ENCODE measurements around the gene ALDH5A1. TPM values are rescaled to one million over a fixed set of nuclear protein-coding genes. Genes with fewer than 3 reads are reported as not detected.

ALDH5A1 gene
- total and polyA plus RNA-seq, 8 donors, result 0.58 to 9.8 (median 2.5) TPM

GRCh38 chr6:24568683-24569082 lies 73.9 kb downstream of the ALDH5A1 start:
- no peaks in the 10 kb centered on the region for H3K36me3 ChIP-seq
- H3K4me3 ChIP-seq, result no peak overlapping the region
- intact Hi-C loops (cut with DNase I; ENCODE audit: low total_unique reads), result no loop called here
- 32 to 58% (median 39%) methylated on average over 4 of the region's 4 CpGs for WGBS, 5 donors
- peak in 1 of 2 donors; percentile 35 for DNase-seq
- no peaks in the 10 kb centered on the region for H3K4me1 ChIP-seq
- H3K9me3 ChIP-seq, result no peaks in the 10 kb centered on the region
- H3K27ac ChIP-seq, result no peak overlapping the region
- no peak for TF ChIP-seq EP300 (IDR thresholded peaks at IDR 0.05)
- TF ChIP-seq CTCF (IDR thresholded peaks at IDR 0.05), result no peak
- TF ChIP-seq POLR2AphosphoS5 (IDR thresholded peaks at IDR 0.05), result no peak
- no peak for TF ChIP-seq POLR2A (IDR thresholded peaks at IDR 0.05)
- no peaks in the 10 kb centered on the region for H3K27me3 ChIP-seq

DNA sequence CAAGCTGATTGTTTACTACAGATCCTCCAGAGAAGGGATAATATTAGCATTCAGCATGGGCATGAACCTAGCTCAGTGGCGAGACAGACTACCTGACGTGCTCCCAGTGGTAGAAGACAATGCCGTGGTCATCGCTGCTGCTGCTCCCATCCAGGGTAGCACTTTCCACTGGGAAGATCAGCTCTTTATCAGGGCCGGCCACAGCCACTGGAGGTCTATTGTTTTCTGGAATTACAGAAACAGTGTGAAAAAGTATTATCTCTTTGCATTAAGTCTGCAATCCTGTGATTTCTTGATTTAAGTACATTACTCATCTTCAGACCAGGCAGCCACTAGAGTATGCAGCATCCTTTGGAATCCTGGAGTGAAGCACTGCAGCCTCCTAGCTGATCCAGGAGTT lies 75.0 kb downstream of the ALDH5A1 start:
- Histone ChIP-seq H3K4me3 (no peak overlapping the region), H3K9me3 (no peaks in the 10 kb centered on the region), H3K27me3 (no peaks in the 10 kb centered on the region), H3K36me3 (no peaks in the 10 kb centered on the region), H3K27ac (no peak overlapping the region), H3K4me1 (no peaks in the 10 kb centered on the region)
- DNase-seq, result no peak
- 90 to 95% (median 94%) methylated on average over 2 to 5 of the region's 5 CpGs for WGBS, 5 donors
- no peak for TF ChIP-seq POLR2A (IDR thresholded peaks at IDR 0.05)
- TF ChIP-seq CTCF (IDR thresholded peaks at IDR 0.05), result no peak
- no peak for TF ChIP-seq EP300 (IDR thresholded peaks at IDR 0.05)
- no peak for TF ChIP-seq POLR2AphosphoS5 (IDR thresholded peaks at IDR 0.05)
- intact Hi-C loops (cut with DNase I; ENCODE audit: low total_unique reads), result no loop called here

DNA sequence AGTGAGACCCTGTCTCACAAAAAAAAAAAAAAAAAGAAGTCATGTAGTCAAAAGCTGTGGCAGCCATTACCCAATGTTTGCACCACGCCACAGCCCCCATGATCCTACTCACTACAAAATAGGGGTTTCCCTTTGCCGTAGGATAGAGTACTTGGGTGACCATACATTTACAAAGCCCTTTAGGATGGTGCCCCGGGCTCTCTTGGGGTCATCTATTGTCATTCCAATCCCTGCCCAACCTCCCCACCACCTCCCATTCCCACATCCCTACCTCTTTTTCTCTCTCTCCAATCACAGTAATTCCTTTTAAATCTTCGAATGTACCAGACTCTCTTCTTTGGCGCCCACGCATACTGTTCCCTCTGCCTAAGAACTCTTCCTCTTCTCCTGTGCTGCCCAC lies 76.6 kb downstream of the ALDH5A1 start:
- Histone ChIP-seq H3K27me3 (no peaks in the 10 kb centered on the region), H3K9me3 (no peaks in the 10 kb centered on the region), H3K36me3 (no peaks in the 10 kb centered on the region), H3K4me3 (no peak overlapping the region), H3K27ac (no peak overlapping the region), H3K4me1 (no peaks in the 10 kb centered on the region)
- intact Hi-C loops (cut with DNase I; ENCODE audit: low total_unique reads), result no loop called here
- WGBS, 5 donors, result 84 to 92% (median 89%) methylated on average over 6 of the region's 6 CpGs
- TF ChIP-seq POLR2AphosphoS5 (IDR thresholded peaks at IDR 0.05) (no peak), EP300 (IDR thresholded peaks at IDR 0.05) (no peak), CTCF (IDR thresholded peaks at IDR 0.05) (no peak), POLR2A (IDR thresholded peaks at IDR 0.05) (no peak)
- no peak for DNase-seq

DNA sequence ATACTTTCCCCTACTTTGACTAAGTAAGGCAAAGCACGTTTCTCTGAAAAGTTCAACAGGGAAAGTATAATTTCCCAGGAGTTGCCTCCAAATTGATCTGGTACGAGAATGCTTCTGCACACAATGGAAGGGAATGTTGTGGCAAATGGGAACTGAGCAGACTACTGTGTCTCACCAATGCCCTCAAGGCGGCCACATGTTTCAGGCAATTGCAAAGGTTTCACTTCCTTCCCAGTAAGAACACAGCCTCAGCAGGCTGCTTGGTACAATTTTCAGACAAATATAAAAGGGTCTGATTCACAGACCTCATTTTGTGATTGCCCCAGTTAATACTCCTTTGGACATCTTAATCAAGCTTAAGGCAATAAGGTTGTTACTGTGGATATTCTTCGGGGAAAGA lies 80.0 kb downstream of the ALDH5A1 start:
- Histone ChIP-seq H3K27ac (no peak overlapping the region), H3K4me3 (no peak overlapping the region), H3K27me3 (no peaks in the 10 kb centered on the region), H3K9me3 (no peaks in the 10 kb centered on the region), H3K4me1 (no peaks in the 10 kb centered on the region), H3K36me3 (no peaks in the 10 kb centered on the region)
- 72 to 88% (median 85%) methylated on average over 4 of the region's 4 CpGs for WGBS, 5 donors
- no peak for TF ChIP-seq POLR2A (IDR thresholded peaks at IDR 0.05)
- no peak for TF ChIP-seq CTCF (IDR thresholded peaks at IDR 0.05)
- TF ChIP-seq EP300 (IDR thresholded peaks at IDR 0.05), result no peak
- TF ChIP-seq POLR2AphosphoS5 (IDR thresholded peaks at IDR 0.05), result no peak
- intact Hi-C loops (cut with DNase I; ENCODE audit: low total_unique reads), result no loop called here
- no peak for DNase-seq
